ENCODE data around the gene AGRN.
"Not testable (repeated sequence)": the region's sequence is repeated elsewhere in the genome, so short reads cannot be mapped to it uniquely, and the experiment has no call there.

Gene AGRN

DNA sequence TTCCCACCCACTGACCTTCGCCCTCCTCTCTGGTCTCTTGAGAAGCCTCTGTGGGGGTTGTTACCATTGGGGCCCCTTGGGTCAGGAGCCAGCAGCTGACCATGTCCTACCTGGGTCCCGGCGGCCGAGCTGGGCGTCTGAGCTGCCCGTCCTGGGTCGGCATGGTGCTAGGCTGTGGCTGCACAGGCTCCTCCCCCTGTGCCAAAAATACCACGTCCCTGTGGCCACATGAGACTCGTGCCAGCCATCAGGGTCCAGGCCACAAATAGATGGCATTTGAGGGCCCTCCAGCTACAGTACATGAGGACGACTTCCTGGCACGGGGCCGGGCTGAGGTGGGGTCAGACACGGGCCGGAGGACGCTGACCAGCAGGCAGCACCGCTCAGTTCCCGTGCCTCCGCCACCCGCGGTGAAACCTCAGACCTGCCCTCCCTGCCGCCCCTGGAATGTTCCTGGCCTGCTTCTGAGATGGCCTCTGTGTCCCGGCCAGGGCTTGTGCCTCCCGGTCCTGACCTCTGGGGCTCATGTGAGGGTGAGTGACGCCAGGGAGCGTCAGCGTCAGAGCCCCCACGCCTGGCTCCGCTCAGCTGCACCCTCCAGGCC is 37.9 kb upstream of the AGRN start, which contains the start of gene PERM1:
Gene PERM1, minus strand, starts transcription at position 139 of the 604 bp plus-strand sequence. CDS start 1,064 bp downstream, outside the sequence.
- no peak for DNase-seq (ENCODE audit: low spot score)
- no peak for TF ChIP-seq CTCF (IDR thresholded peaks at IDR 0.05; ENCODE audit: borderline replicate concordance, control extremely low read depth, extremely low read depth, insufficient read depth, missing control alignments)
- in situ Hi-C loops (cut with MboI; ENCODE audit: low sequenced_read_pairs, unreplicated experiment) = no loop called here

- in situ Hi-C loops (cut with MboI; ENCODE audit: low sequenced_read_pairs, unreplicated experiment) = no loop called here
- DNase-seq (ENCODE audit: low spot score) = no peak
- no peak for TF ChIP-seq CTCF (IDR thresholded peaks at IDR 0.05; ENCODE audit: borderline replicate concordance, control extremely low read depth, extremely low read depth, insufficient read depth, missing control alignments)
These were observed 37.0 kb upstream of the AGRN start for GRCh38 chr1:982765-983436.

- DNase-seq (ENCODE audit: low spot score) = peak; percentile 89
- in situ Hi-C loops (cut with MboI; ENCODE audit: low sequenced_read_pairs, unreplicated experiment) = no loop called here
- TF ChIP-seq CTCF (IDR thresholded peaks at IDR 0.05; ENCODE audit: borderline replicate concordance, control extremely low read depth, extremely low read depth, insufficient read depth, missing control alignments) = peak; percentile 95
These were observed 36.0 kb upstream of the AGRN start for GRCh38 chr1:983798-984475.

GRCh38 chr1:984476-984814 is 35.5 kb upstream of the AGRN start:
- DNase-seq (ENCODE audit: low spot score) = no peak
- TF ChIP-seq CTCF (IDR thresholded peaks at IDR 0.05; ENCODE audit: borderline replicate concordance, control extremely low read depth, extremely low read depth, insufficient read depth, missing control alignments) = no peak
- in situ Hi-C loops (cut with MboI; ENCODE audit: low sequenced_read_pairs, unreplicated experiment) = no loop called here

- in situ Hi-C loops (cut with MboI; ENCODE audit: low sequenced_read_pairs, unreplicated experiment) = no loop called here
- no peak for DNase-seq (ENCODE audit: low spot score)
- no peak for TF ChIP-seq CTCF (IDR thresholded peaks at IDR 0.05; ENCODE audit: borderline replicate concordance, control extremely low read depth, extremely low read depth, insufficient read depth, missing control alignments)
These were observed 34.8 kb upstream of the AGRN start for GRCh38 chr1:985126-985525.

- in situ Hi-C loops (cut with MboI; ENCODE audit: low sequenced_read_pairs, unreplicated experiment); DNase-seq (ENCODE audit: low spot score): not testable (repeated sequence)
These were observed 31.9 kb upstream of the AGRN start for GRCh38 chr1:988061-988460.

- DNase-seq (ENCODE audit: low spot score); in situ Hi-C loops (cut with MboI; ENCODE audit: low sequenced_read_pairs, unreplicated experiment): not testable (repeated sequence)
These were observed 28.6 kb upstream of the AGRN start for GRCh38 chr1:991275-991674.

All from GM13976 (cell line).